Gastrocnemius medialis (tissue), 4 donors: ENCODE results near the gene CSF1.

ENCODE experiments used
- CTCF ChIP-seq, 5 experiments: fragments of 450-650 bp in 3 of 5; fragments of 200-600 bp in 2 of 5; sonication (generic) in 2 of 5; IDR thresholded peaks in 4 of 5; conservative IDR thresholded peaks in 1 of 5; 1 replicate in 4 of 5; 2 replicates in 1 of 5; pipeline ENCODE4 v1.5.1; 2016 to 2019; ENCODE audit warnings: antibody characterized with exemption in 5 of 5, mild to moderate bottlenecking in 3 of 5, moderate library complexity in 3 of 5
- POLR2A ChIP-seq, 2 donors: fragments of 450-650 bp; IDR thresholded peaks; one replicate each; pipeline ENCODE4 v1.6.1; 2017; ENCODE audit warnings: antibody characterized with exemption in 2 of 2, mild to moderate bottlenecking in 2 of 2, moderate library complexity in 2 of 2

- TF ChIP-seq CTCF (IDR thresholded peaks at IDR 0.05 in 4 of 5, conservative IDR thresholded peaks at IDR 0.05 in 1 of 5) (no peak), POLR2A (IDR thresholded peaks at IDR 0.05) (no peak)
Measured at GRCh38 chr1:109873278-109874175, 37.1 kb upstream of the CSF1 start.
